PFSK-1 (cell line): Measurements from ENCODE around the gene LYZL4.

Source experiments
- POLR2AphosphoS5 ChIP-seq: IDR thresholded peaks from 2 replicates; pipeline ENCODE4 v1.6.1; 2012; ENCODE audit warnings: low read depth, mild to moderate bottlenecking, control low read depth, low read length, moderate library complexity
- SIN3A ChIP-seq: IDR thresholded peaks from 2 replicates; pipeline ENCODE4 v1.6.1; 2012; ENCODE audit warnings: mild to moderate bottlenecking, low read length, moderate library complexity, borderline replicate concordance; ENCODE audit not compliant: insufficient read depth

DNA sequence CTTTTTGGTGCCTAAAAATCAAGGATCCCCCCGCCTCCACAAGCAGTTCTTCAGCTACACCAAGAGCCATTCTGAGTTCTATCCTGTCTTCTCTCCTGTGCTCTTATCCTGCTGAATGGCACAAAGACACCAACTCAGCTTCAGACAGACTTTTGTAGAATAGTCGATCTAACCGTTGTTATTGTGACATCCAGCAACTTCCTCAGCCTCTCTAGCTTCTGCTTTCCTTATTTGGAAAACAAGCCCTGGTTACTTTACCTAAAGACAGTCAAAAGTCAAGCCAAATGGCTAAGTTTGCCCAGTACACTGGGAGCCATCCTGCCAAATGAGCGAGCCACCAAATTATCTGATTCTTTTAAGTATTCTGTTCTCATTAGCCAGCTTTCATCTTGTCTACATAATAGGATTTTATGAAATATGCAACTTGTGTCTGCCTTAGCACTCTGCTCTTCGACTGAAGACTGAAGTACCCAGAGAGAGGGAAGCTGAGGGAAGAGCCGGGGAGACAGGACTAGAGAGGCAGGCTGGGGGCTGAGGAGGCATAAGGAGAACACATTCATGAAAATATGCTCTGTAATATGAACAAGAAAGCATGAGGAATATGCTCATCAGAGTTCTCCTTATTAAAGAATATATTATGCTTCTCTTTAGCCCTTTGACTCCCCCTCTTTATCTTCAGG is 35.1 kb downstream of the LYZL4 start:
- TF ChIP-seq SIN3A, result no peak
- no peak for TF ChIP-seq POLR2AphosphoS5
